Measurements from ENCODE around the gene ZMYND11. TPM values are rescaled to one million over a fixed set of nuclear protein-coding genes. Genes with fewer than 3 reads are reported as not detected.
A peak's percentile ranks its signal among the peaks of the same experiment; 100 is the strongest.

ZMYND11 gene
- total RNA-seq, 1 experiment from 2014 or later = 101 TPM

DNA sequence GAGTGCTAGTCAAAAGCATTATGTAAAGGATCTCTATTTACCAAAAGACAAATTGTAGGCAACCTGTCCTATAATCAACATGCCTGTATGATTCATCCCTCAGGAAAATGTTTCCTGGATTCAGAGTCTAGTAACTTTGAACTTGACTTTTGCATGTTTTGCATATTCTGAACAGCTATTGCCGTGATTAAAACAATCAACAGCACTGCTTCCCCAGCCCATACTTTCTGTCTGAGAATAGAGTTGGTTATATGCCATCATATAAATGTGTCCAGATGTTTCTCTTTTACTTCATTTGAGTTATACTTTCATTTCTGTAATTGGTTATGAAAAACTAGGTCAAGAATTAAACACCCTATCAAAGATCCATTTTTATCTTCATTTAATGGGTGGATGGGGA is 83.5 kb downstream of the ZMYND11 start:
- Histone ChIP-seq H3K9me3 (no peaks in the 10 kb centered on the region), H3K27me3 (replicated peaks; ENCODE audit: control insufficient read depth, insufficient read depth, low read length) (no peaks in the 10 kb centered on the region), H3K4me3 (ENCODE audit: low read depth, low read length) (no peak overlapping the region), H3K4me1 (peaks cover 6% of the 10 kb centered on the region), H3K36me3 (ENCODE audit: control insufficient read depth, insufficient read depth, low read length) (no peaks in the 10 kb centered on the region)
- intact Hi-C loops (cut with micrococcal nuclease; ENCODE audit: unreplicated experiment) = no loop called here
- CTCF ChIA-PET = no interaction called here
- Mint-ChIP-seq H3K4me3 (ENCODE audit: unreplicated experiment) (no peak overlapping the region), H3K4me1 (ENCODE audit: low read depth, unreplicated experiment) (no peaks in the 10 kb centered on the region), H3K27ac (ENCODE audit: unreplicated experiment) (no peak overlapping the region), H3K9me3 (ENCODE audit: unreplicated experiment) (no peaks in the 10 kb centered on the region), H3K27me3 (ENCODE audit: insufficient read depth, unreplicated experiment) (no peaks in the 10 kb centered on the region), H3K36me3 (ENCODE audit: insufficient read depth, unreplicated experiment) (peaks cover 10% of the 10 kb centered on the region)
- TF ChIP-seq CTCF (IDR thresholded peaks at IDR 0.05; ENCODE audit: insufficient read depth in 1 of 2, low read depth in 1 of 2, low read length in 1 of 2, severe bottlenecking in 1 of 2, unreplicated experiment in 1 of 2) = no peak
- no peak for DNase-seq
- BruUV-seq (replicated peaks) = no TSS peak
- POLR2A ChIA-PET = no interaction called here

GRCh38 chr10:219731-220472 is 84.6 kb downstream of the ZMYND11 start:
- Mint-ChIP-seq H3K9me3 (ENCODE audit: unreplicated experiment) (no peaks in the 10 kb centered on the region), H3K4me3 (ENCODE audit: unreplicated experiment) (no peak overlapping the region), H3K4me1 (ENCODE audit: low read depth, unreplicated experiment) (no peaks in the 10 kb centered on the region), H3K27me3 (ENCODE audit: insufficient read depth, unreplicated experiment) (no peaks in the 10 kb centered on the region), H3K27ac (ENCODE audit: unreplicated experiment) (no peak overlapping the region), H3K36me3 (ENCODE audit: insufficient read depth, unreplicated experiment) (peaks cover 10% of the 10 kb centered on the region)
- no peak for TF ChIP-seq CTCF (IDR thresholded peaks at IDR 0.05; ENCODE audit: insufficient read depth in 1 of 2, low read depth in 1 of 2, low read length in 1 of 2, severe bottlenecking in 1 of 2, unreplicated experiment in 1 of 2)
- Histone ChIP-seq H3K9me3 (no peaks in the 10 kb centered on the region), H3K4me1 (peaks cover 6% of the 10 kb centered on the region), H3K27me3 (replicated peaks; ENCODE audit: control insufficient read depth, insufficient read depth, low read length) (no peaks in the 10 kb centered on the region), H3K4me3 (ENCODE audit: low read depth, low read length) (no peak overlapping the region), H3K36me3 (ENCODE audit: control insufficient read depth, insufficient read depth, low read length) (no peaks in the 10 kb centered on the region)
- ChIA-PET POLR2A (no interaction called here), CTCF (interaction anchor here (1.4 kb wide), 1 partner anchor 11 kb away, joined by 6 read pairs; no protein-coding TSS in a partner anchor)
- peak in 1 of 2 experiments; percentile 16 for DNase-seq
- BruUV-seq (replicated peaks) = no TSS peak
- intact Hi-C loops (cut with micrococcal nuclease; ENCODE audit: unreplicated experiment) = no loop called here

DNA sequence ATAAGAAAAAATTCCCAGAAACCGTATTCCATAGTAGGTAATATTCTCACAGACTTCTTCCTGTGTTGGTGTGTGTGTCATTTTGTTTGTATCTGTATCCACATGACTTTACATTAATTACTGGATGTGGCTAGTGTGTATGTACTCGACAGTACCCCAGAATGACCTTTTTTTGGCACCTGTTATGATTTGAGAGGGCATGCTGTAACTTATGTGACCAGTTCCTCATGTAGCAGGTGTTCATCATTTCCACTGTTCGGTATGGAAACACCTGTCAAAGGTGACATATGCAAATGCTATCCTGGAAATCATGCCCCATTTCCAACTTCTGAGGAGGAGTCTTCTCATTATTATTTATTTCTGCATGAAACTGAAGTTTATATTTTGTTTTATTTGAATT is 89.3 kb downstream of the ZMYND11 start:
- no TSS peak for BruUV-seq (replicated peaks)
- CTCF ChIA-PET = no interaction called here
- Histone ChIP-seq H3K4me1 (peaks cover 5% of the 10 kb centered on the region), H3K9me3 (no peaks in the 10 kb centered on the region), H3K4me3 (ENCODE audit: low read depth, low read length) (no peak overlapping the region), H3K27me3 (replicated peaks; ENCODE audit: control insufficient read depth, insufficient read depth, low read length) (no peaks in the 10 kb centered on the region), H3K36me3 (ENCODE audit: control insufficient read depth, insufficient read depth, low read length) (no peaks in the 10 kb centered on the region)
- Mint-ChIP-seq H3K4me1 (ENCODE audit: low read depth, unreplicated experiment) (no peaks in the 10 kb centered on the region), H3K36me3 (ENCODE audit: insufficient read depth, unreplicated experiment) (peaks cover 18% of the 10 kb centered on the region), H3K4me3 (ENCODE audit: unreplicated experiment) (no peak overlapping the region), H3K27ac (ENCODE audit: unreplicated experiment) (no peak overlapping the region), H3K9me3 (ENCODE audit: unreplicated experiment) (no peaks in the 10 kb centered on the region), H3K27me3 (ENCODE audit: insufficient read depth, unreplicated experiment) (no peaks in the 10 kb centered on the region)
- no peak for DNase-seq
- intact Hi-C loops (cut with micrococcal nuclease; ENCODE audit: unreplicated experiment) = no loop called here
- TF ChIP-seq CTCF (IDR thresholded peaks at IDR 0.05; ENCODE audit: insufficient read depth in 1 of 2, low read depth in 1 of 2, low read length in 1 of 2, severe bottlenecking in 1 of 2, unreplicated experiment in 1 of 2) = no peak
- POLR2A ChIA-PET = no interaction called here
